ENCODE data around the gene TNNI2.

Gene TNNI2

GRCh38 chr11:1837171-1838076 is 1.4 kb upstream of the TNNI2 start:
- DNase-seq (ENCODE audit: low spot score): peak; percentile 95
- TF ChIP-seq, protein P1, sequence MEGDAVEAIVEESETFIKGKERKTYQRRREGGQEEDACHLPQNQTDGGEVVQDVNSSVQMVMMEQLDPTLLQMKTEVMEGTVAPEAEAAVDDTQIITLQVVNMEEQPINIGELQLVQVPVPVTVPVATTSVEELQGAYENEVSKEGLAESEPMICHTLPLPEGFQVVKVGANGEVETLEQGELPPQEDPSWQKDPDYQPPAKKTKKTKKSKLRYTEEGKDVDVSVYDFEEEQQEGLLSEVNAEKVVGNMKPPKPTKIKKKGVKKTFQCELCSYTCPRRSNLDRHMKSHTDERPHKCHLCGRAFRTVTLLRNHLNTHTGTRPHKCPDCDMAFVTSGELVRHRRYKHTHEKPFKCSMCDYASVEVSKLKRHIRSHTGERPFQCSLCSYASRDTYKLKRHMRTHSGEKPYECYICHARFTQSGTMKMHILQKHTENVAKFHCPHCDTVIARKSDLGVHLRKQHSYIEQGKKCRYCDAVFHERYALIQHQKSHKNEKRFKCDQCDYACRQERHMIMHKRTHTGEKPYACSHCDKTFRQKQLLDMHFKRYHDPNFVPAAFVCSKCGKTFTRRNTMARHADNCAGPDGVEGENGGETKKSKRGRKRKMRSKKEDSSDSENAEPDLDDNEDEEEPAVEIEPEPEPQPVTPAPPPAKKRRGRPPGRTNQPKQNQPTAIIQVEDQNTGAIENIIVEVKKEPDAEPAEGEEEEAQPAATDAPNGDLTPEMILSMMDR (IDR thresholded peaks at IDR 0.05; ENCODE audit: extremely low read depth, missing control alignments): peak; percentile 77

- TF ChIP-seq, protein P1 (IDR thresholded peaks at IDR 0.05; ENCODE audit: extremely low read depth, missing control alignments): no peak
- DNase-seq (ENCODE audit: low spot score): no peak
Measured at GRCh38 chr11:1838077-1838425, 730 bp upstream of the TNNI2 start.

GRCh38 chr11:1839204-1839923 is 583 bp downstream of the TNNI2 start:
- no peak for DNase-seq (ENCODE audit: low spot score)

DNA sequence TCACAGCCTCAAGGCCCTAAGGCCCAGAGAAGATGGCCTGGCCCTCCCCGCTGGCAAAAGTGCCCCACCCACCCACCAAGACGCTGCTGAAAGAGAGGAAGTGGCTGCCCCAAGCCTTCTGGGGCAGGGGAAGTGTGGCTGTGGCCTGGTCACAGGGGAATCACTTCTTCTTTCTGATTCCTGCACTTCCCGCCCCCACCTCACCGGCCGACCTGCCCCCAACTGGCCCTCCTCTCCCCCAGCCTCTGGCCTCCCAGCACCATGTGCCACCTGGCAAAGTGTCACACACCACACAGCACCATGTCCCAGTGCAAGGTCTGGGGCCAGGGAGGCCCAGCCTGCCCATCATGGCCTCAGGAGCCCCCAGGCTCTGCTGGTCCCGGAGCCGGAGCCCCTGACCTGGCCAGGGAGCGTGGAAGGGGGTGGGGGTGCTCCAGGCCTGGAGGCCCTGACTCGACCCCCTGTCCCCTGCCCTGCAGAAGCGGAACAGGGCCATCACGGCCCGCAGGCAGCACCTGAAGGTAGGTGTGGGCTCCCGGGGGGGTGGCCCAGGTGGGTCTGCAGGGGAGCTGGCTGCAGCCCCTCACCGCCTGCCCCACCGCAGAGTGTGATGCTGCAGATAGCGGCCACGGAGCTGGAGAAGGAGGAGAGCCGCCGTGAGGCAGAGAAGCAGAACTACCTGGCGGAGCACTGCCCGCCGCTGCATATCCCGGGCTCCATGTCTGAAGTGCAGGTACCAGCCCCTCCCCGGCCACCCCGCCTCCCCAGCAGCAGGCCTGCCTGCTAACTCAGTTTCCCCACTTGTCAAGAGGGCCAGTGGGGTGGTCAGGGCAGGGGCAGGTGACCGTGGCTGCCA is 1.4 kb downstream of the TNNI2 start:
- TF ChIP-seq, protein P1 (IDR thresholded peaks at IDR 0.05; ENCODE audit: extremely low read depth, missing control alignments): no peak
- peak; percentile 87 for DNase-seq (ENCODE audit: low spot score)

More at GRCh38 chr11:1839204-1839923, 583 bp downstream of the TNNI2 start:
- TF ChIP-seq, protein P1 (IDR thresholded peaks at IDR 0.05; ENCODE audit: extremely low read depth, missing control alignments): no peak

DNA sequence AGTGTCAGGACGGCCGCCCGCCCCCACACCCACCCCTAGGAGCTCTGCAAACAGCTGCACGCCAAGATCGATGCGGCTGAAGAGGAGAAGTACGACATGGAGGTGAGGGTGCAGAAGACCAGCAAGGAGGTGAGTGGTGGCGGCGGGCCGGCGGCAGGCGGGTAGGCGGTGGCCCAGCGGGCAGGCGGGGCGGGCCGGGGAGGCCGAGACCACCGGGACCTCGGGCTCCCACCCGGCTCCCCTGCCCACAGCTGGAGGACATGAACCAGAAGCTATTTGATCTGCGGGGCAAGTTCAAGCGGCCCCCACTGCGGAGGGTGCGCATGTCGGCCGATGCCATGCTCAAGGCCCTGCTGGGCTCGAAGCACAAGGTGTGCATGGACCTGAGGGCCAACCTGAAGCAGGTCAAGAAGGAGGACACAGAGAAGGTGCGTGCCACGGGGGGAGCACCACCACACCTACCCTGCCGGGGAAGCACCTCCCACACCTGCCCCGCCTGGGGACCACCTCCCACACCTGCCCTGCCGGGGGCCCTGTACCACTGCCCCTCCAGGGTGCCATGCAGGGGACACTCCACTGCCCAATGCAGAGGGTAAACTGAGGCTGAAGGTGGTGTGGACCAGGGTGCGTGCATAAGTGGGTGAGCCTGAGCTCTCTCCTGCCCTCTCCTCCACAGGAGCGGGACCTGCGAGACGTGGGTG is 2.1 kb downstream of the TNNI2 start:
- DNase-seq (ENCODE audit: low spot score): no peak
- TF ChIP-seq, protein P1 (IDR thresholded peaks at IDR 0.05; ENCODE audit: extremely low read depth, missing control alignments): no peak

GRCh38 chr11:1841511-1842148 is 2.8 kb downstream of the TNNI2 start:
- no peak for DNase-seq (ENCODE audit: low spot score)
- TF ChIP-seq, protein P1 (IDR thresholded peaks at IDR 0.05; ENCODE audit: extremely low read depth, missing control alignments): no peak

Data from GM20000 (cell line).